A204.1 (cell line): Measurements from ENCODE around the gene ERG.

Source experiments
- FAIRE-seq: peaks from 2 replicates; lab custom pipeline; 2012; peaks lifted over from hg19 to GRCh38; lab: Jason Lieb, UNC

The ERG gene

GRCh38 chr21:38496224-38496623 is 2.1 kb downstream of the ERG start:
- FAIRE-seq, result no peak

GRCh38 chr21:38495696-38496095 is 2.6 kb downstream of the ERG start:
- FAIRE-seq, result no peak

- no peak for FAIRE-seq
Measured at GRCh38 chr21:38495242-38495641, 3.0 kb downstream of the ERG start.

GRCh38 chr21:38494703-38495102 is 3.6 kb downstream of the ERG start:
- no peak for FAIRE-seq

GRCh38 chr21:38494251-38494642 is 4.0 kb downstream of the ERG start:
- FAIRE-seq, result no peak

- FAIRE-seq, result no peak
Measured at GRCh38 chr21:38493549-38494250, 4.6 kb downstream of the ERG start.

GRCh38 chr21:38492007-38492406 is 6.3 kb downstream of the ERG start:
- FAIRE-seq, result no peak

GRCh38 chr21:38491536-38491935 is 6.7 kb downstream of the ERG start:
- no peak for FAIRE-seq

- no peak for FAIRE-seq
Measured at GRCh38 chr21:38490411-38491020, 7.8 kb downstream of the ERG start.

GRCh38 chr21:38489729-38490128 is 8.5 kb downstream of the ERG start:
- FAIRE-seq, result no peak

GRCh38 chr21:38489271-38489652 is 9.0 kb downstream of the ERG start:
- FAIRE-seq, result no peak

- FAIRE-seq, result no peak
Measured at GRCh38 chr21:38488640-38489270, 9.5 kb downstream of the ERG start.

- FAIRE-seq, result no peak
Measured at GRCh38 chr21:38487901-38488639, 10.2 kb downstream of the ERG start.

GRCh38 chr21:38486706-38487105 is 11.6 kb downstream of the ERG start:
- no peak for FAIRE-seq

GRCh38 chr21:38486221-38486620 is 12.1 kb downstream of the ERG start:
- no peak for FAIRE-seq

- no peak for FAIRE-seq
Measured at GRCh38 chr21:38479641-38480525, 18.4 kb downstream of the ERG start.

- no peak for FAIRE-seq
Measured at GRCh38 chr21:38478782-38479181, 19.5 kb downstream of the ERG start.

- FAIRE-seq, result no peak
Measured at GRCh38 chr21:38477226-38477625, 21.1 kb downstream of the ERG start.

GRCh38 chr21:38476385-38476784 is 21.9 kb downstream of the ERG start:
- no peak for FAIRE-seq

- FAIRE-seq, result no peak
Measured at GRCh38 chr21:38475519-38475918, 22.8 kb downstream of the ERG start.

- FAIRE-seq, result no peak
Measured at GRCh38 chr21:38474796-38475195, 23.5 kb downstream of the ERG start.

GRCh38 chr21:38474124-38474523 is 24.2 kb downstream of the ERG start:
- no peak for FAIRE-seq
